Mucosa of descending colon (tissue), 3 donors: ENCODE measurements around the gene ICE1. TPM values are rescaled to one million over a fixed set of nuclear protein-coding genes. Genes with fewer than 3 reads are reported as not detected.

Experiments
- ATAC-seq: fragments of 200-7000 bp; cut with Tn5 transposase; one replicate; pipeline ENCODE4 v1.9.1; 2020; ENCODE audit warnings: mild to moderate bottlenecking, moderate library complexity
- DNase-seq, 3 donors: peaks; one replicate each; pipeline ENCODE4 v3.0.0-alpha.2; 2020
- H3K36me3 ChIP-seq: fragments of 200-600 bp; one replicate; pipeline ENCODE4 v1.8.0; 2021; ENCODE audit warnings: low read depth, mild to moderate bottlenecking
- H3K4me1 ChIP-seq: fragments of 200-600 bp; one replicate; pipeline ENCODE4 v1.8.0; 2021; ENCODE audit warnings: low read depth, mild to moderate bottlenecking
- H3K4me3 ChIP-seq: fragments of 200-600 bp; one replicate; pipeline ENCODE4 v1.8.0; 2021; ENCODE audit warnings: mild to moderate bottlenecking
- H3K9me3 ChIP-seq: fragments of 200-600 bp; one replicate; pipeline ENCODE4 v1.8.0; 2021; ENCODE audit warnings: mild to moderate bottlenecking
- intact Hi-C, 2 donors: fragments of 100-400 bp; cut with DNase I in 1 of 2; cut with micrococcal nuclease in 1 of 2; formaldehyde crosslinking; loops; one replicate each; pipeline versions ENCODE4 v1.11.0 to v1.11.1; 2022; cut with DNase I, micrococcal nuclease
- total RNA-seq, 3 donors: library from RNA; stranded (reverse); fragmentation: NEBNext Ultra II Directional in 2 of 3; extraction: Animal tissue kit (Norgen Biotek cat#: 25700) in 2 of 3; gene quantifications; one replicate each; pipeline versions ENCODE4 v1.2.1 to v1.2.4, GENCODE V29; 2021 to 2023
- TF ChIP-seq, protein P1 (sequence below): fragments of 200-600 bp; IDR thresholded peaks from one replicate; pipeline ENCODE4 v1.8.0; 2022; ENCODE audit warnings: antibody characterized with exemption, mild to moderate bottlenecking
- donor health status: DM: no; HTN: no; CAD: no; lungs with moderate emphysema.
- donor health status: DM: no; HTN: no; CAD: no.
- donor health status: DM: no; HTN: yes; CAD: no.

Gene ICE1
- total RNA-seq, 3 donors from 2014 or later: 16.9 to 30.7 (median 18.1) TPM

DNA sequence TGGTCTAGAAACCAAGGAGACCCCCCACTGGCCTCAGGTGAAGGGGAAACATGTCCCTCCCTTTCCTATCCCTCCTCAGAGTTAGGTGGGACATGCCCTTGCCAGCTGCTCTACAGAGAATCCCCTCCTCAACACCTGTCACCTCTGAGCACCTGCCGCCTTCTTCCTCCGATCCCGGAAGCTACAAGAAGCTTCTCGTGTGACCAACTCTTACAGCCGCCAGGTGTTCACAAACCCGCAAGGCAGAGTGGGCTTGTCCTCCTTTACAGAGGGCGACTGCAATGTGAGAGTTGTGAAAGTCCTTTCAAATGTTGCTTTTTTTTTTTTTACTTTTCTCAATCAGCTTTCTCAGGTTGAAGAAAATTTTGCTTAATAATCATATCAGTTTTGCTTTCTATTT lies 3.7 kb upstream of the ICE1 start:
- Histone ChIP-seq H3K9me3 (no peaks in the 10 kb centered on the region), H3K4me3 (no peak overlapping the region), H3K4me1 (peaks cover 11% of the 10 kb centered on the region), H3K36me3 (peaks cover 4% of the 10 kb centered on the region)
- intact Hi-C loops: loop anchor here (5.0 to 10.0 kb wide), 2 partner anchors 276 to 554 kb away; partner anchors contain the start of gene ADAMTS16 (in 2 of the 2)
- ATAC-seq: no peak
- TF ChIP-seq, protein P1, sequence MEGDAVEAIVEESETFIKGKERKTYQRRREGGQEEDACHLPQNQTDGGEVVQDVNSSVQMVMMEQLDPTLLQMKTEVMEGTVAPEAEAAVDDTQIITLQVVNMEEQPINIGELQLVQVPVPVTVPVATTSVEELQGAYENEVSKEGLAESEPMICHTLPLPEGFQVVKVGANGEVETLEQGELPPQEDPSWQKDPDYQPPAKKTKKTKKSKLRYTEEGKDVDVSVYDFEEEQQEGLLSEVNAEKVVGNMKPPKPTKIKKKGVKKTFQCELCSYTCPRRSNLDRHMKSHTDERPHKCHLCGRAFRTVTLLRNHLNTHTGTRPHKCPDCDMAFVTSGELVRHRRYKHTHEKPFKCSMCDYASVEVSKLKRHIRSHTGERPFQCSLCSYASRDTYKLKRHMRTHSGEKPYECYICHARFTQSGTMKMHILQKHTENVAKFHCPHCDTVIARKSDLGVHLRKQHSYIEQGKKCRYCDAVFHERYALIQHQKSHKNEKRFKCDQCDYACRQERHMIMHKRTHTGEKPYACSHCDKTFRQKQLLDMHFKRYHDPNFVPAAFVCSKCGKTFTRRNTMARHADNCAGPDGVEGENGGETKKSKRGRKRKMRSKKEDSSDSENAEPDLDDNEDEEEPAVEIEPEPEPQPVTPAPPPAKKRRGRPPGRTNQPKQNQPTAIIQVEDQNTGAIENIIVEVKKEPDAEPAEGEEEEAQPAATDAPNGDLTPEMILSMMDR: no peak
- peak in 1 of 3 donors; percentile 4 for DNase-seq

DNA sequence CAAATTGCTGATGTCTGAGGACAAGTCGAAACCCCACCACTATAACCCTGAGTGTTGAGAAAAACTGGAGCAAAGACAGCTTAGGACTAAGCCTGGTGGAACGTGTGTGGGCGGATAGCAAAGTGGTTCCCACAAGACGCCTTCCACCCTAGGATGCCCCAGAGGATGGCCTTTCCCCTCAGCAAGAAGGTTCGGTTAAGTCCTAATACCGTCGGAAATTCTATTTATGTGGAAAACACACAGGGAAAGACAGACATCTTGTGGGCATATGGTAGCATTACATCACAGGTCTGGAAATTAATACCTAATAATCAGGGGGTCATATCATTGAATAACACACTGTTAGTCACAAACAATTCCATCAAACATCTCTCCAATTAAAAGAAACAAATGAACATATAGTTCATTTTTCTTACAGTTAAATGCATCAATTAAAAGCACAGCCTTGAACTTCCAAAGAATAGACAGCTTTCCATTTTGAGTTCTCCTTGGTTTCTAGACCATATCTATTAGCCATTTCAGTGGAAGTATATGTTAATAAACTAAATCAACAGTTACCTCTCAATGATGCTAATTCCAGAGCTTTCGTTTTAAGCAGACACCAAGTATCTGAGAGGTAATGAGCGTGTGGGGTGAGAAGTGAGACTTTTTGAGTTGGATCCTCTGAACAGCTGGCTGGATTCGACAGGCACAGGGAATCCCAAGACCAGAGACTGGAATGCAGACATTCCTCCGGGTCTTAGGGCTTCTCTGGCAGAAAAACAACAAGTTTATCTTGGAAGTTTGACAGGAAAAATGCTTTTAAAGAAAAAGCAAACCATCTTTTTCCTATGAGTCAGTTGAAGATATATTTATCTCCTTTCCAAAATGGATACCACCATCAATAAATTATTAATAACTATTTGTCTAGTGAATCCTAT lies 2.9 kb upstream of the ICE1 start:
- DNase-seq (peak in 1 of 3 donors; percentile 11), ATAC-seq (no peak)
- Histone ChIP-seq H3K9me3 (no peaks in the 10 kb centered on the region), H3K4me3 (no peak overlapping the region), H3K36me3 (peaks cover 4% of the 10 kb centered on the region), H3K4me1 (peaks cover 19% of the 10 kb centered on the region)
- intact Hi-C loops: loop anchor here (5.0 to 10.0 kb wide), 2 partner anchors 277 to 555 kb away; partner anchors contain the start of gene ADAMTS16 (in 2 of the 2)
- TF ChIP-seq, protein P1: no peak

DNA sequence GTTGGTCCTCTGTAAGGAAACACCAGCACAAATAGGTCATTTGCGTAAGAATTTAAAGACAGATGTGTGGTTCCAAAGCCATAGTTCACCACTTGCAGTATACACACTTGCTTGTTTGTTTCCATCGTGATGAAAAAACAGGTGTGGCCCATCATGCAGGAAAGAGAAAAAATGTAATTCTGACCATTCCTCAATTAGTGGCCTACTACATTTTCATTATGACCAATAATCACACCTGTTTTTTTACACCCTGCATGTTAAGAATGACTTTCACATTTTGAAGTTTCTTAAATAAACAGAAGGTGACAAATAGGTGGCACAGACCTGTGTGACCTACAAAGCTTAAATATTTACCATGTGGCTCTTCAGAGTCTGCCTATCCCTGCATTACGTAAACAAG lies 2.2 kb upstream of the ICE1 start:
- Histone ChIP-seq H3K36me3 (peaks cover 4% of the 10 kb centered on the region), H3K4me1 (peaks cover 20% of the 10 kb centered on the region), H3K4me3 (no peak overlapping the region), H3K9me3 (no peaks in the 10 kb centered on the region)
- no peak for DNase-seq
- TF ChIP-seq, protein P1: no peak
- intact Hi-C loops: no loop called here
- no peak for ATAC-seq

DNA sequence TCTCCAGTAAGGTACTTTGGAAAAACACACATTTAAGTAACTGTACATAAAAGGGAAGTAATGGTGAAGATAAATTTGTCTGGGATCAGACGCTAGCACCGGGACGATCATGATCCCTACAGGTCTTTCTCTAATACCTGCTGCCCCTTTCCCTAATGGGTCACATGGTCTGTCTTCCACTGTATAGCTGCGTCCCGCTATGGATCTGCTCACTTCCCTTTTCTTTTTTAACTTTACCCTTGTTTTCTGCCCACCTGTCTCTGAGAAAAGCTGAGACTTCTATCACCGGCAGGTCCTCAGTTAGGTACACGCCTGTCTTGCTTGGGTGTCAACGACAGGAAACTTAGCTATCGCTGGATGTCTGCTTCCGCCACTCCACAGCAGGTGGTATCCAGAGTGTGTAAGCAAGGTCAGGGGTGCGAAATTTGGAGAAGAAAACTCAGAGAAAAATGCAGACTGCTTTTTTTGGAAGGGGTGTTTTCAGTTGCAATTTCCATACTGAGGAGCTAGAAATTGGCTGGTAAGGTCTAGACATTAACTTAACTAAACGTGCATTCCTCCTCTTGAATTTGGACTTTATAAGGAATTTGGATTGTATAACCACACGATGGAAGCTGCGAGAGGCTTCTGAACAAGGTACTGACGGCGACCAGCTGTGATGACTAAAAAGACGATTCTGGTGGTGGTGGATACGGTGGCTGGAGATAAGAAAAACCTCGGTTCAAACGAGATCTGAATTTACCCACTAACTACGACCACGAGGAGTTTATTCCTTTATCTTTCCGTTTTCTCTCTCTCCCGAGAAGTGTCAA lies 1.1 kb upstream of the ICE1 start:
- DNase-seq: peak in 2 of 3 donors; percentile 27 to 31
- H3K4me3 ChIP-seq: peak overlapping the region; percentile 98
- H3K9me3 ChIP-seq: no peaks in the 10 kb centered on the region
- TF ChIP-seq, protein P1: no peak
- intact Hi-C loops: no loop called here
- ATAC-seq: no peak
- H3K36me3 ChIP-seq: peaks cover 4% of the 10 kb centered on the region
- H3K4me1 ChIP-seq: peaks cover 20% of the 10 kb centered on the region

DNA sequence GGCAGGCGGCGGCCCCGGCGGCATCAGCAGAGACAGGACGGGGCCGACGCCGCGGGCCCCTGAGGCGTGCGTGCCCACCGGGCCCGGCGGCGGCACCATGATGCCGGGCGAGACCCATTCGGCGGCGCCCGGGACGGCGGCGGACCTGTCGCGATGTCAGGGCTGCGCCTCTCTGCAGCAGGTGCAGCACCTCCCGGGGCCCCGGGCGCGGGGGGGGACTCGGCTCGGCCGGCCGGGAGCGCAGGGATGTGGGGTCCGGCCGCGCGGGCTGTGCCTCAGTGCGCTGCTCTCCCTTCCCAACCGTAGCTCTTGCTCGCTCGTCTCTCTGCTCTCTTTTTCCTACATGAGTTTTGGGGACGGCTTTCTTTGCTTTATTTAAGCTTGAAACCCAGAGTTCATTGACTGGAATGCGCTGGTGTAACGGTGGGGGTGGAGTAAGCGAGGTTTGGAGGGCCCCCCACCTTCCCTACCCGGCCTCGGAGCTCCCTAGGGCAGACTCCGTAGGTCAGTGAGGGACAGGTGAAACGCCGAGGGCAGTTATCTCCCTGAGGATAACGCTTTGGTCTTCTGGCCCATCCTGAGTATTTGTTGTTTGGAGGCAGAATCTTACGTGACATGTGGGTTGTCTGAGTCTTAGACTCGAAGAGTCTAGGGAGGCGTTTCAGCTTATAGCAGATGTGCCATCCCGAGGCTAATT lies 490 bp downstream of the ICE1 start:
- intact Hi-C loops: no loop called here
- peaks cover 20% of the 10 kb centered on the region for H3K4me1 ChIP-seq

More for the DNA sequence above, 490 bp downstream of the ICE1 start:
- no peaks in the 10 kb centered on the region for H3K9me3 ChIP-seq
- DNase-seq (peak in 1 of 3 donors; percentile 5), ATAC-seq (peak; percentile 3)
- peaks cover 4% of the 10 kb centered on the region for H3K36me3 ChIP-seq
- peak overlapping the region; percentile 98 for H3K4me3 ChIP-seq
- TF ChIP-seq, protein P1: no peak
